ENCODE results near the gene GRIP2.

The GRIP2 gene

DNA sequence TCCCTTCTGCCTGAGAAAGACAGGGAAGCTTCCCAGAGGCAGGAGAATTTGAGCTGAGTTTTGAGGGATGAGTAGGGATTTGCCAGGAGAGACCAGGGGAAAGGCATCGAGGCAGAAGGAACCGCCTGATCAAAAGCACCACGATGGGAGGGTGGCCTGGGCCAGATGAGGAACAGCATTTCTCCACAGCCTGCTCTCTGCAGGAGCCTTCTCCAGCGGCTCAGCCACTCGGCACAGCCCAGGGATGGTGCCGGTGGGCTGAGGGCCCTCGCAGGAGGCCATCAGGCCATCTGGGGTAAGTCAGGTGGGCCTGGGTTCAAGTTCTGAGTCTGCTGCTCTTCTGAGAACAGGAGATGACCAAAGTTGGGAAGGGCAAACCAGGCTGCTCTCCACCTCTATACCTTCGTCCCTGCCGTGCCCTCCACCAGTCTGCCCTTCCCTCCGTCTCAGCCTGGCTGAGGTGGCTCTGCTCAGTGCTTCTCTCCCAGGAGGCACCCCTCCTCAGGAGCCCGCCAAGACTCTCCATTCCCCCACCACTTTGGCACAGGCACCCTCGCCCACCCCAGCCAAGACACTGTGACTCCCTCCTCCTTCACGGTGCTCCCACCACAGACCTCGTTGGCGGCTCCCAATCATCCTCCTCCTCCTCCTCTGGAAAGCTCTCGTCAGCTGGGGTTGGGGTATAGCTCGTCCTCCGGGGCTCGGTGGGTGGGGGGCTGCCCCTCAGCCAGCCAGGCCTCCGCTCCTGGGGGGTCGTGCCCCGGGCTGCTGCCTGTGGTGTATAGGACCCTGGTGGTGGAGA lies 34.9 kb downstream of the GRIP2 start:
- no peak for DNase-seq

DNA sequence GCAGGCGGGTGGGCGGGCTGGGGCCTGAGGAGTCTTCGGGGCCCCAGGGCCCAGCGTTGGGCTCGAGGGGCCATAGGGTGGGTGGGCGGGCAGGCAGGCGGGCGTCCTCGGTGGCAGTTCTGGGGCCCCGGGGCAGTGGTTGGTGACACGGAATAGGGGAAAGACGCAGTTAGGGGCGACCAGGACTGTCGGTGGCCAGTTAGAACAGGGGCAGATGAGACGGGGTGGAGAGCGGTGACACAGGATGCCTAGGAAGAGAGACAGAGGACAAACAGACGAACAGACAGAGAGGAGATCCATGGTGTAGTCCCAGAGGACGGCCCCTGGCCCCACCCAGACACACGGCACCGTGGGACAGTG lies 36.5 kb downstream of the GRIP2 start:
- no peak for DNase-seq

DNA sequence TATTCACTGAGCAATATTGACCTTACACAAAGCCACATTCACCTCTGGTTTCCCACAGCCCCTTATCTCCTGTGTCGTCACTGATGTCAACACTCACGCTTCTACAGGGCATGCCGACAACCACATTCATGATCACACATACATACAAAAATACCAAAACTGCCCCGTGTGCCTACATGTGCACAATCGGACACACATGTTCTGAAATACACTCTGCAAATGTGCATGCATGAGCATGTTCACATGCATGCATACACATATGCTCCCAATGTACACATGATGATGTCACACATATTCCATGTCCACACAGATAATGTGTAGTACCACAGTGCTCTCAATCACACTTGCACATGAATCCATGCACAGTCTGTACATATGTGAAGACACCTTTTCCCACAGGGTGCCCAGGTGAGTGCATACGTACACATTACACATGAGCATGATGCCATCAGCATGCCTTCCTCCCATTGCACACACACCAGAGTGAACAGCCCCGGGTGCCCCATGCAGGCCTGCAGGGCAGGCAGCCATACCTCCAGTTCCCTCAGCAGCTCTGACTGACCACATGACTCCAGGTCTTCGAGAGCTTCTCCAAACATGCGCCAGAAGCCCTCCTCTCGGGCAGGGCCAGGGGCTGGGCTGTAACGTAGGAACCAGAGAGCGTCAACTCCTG lies 37.0 kb downstream of the GRIP2 start:
- no peak for DNase-seq

DNA sequence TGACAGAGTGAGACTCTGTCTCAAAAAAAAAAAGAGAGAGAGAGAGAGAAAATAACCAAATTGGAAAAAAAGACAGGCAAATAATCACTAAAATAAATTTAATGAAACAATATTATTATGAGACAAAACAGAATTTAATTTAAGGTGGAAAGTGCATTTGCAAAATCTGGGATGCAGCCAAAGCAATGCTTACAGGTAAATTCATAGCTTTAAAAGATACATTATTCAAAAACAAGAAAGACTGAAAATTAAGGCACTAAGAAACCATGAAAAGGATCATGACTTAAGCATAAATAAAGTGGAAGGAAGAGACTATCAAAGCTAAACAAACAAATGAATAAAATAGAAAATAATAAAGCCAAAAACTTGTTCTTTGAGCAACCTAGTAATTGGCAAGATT lies 37.7 kb downstream of the GRIP2 start:
- no peak for DNase-seq

DNA sequence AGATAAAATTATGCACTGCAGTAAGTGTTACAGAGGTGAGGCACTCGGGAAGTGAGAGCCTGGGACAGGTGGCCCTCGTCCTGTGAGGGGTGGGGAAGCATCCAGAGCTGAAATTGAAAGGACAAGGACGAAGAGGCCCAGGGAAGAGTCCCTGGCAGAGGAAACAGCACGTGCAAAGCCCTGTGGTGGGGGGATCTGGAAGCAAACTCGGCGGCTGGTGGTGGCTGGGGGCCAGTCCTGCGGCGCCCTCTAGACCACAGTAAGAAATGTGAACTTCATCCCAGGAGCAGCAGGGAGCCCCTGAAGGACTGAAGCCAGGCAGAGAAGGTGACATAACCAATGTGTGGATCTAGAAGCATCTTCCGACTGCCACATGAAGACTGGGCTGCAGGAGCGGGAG lies 42.8 kb downstream of the GRIP2 start:
- no peak for DNase-seq

DNA sequence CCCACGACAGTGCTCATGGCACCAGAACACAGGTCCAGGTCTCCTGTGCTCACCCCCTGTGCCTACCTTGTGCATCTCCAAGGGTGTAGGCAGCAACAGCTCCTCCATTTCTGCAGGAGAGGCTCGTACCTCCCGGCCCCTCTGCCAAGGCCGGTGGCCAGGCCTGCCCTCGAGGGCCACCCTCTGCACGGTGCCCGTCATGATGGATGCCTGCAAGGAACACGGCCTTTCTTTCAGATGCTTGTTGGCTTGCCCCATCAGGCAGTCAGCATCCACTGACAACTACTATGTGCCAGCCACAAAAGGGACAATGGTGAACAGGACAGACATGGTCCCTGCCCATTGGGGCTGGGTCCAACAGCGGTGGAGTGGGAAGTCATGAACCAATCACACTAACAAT lies 43.8 kb downstream of the GRIP2 start:
- DNase-seq: no peak

DNA sequence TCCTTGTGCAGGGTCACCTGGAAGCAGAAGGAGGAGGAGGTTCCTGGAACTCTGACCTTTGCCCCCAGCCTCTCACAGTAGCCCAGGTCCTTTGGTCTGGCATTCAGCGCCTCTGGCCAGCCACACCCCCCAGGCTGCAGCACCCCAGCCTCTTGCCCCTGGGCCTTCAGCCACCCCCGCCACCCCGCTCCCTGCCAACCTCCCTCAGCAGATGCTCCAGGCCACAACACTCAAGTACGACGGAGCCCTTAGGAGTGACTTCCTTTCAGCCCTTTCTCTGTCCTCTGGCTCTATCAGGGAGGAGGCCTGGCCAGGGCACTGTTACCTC lies 45.2 kb downstream of the GRIP2 start:
- no peak for DNase-seq

DNA sequence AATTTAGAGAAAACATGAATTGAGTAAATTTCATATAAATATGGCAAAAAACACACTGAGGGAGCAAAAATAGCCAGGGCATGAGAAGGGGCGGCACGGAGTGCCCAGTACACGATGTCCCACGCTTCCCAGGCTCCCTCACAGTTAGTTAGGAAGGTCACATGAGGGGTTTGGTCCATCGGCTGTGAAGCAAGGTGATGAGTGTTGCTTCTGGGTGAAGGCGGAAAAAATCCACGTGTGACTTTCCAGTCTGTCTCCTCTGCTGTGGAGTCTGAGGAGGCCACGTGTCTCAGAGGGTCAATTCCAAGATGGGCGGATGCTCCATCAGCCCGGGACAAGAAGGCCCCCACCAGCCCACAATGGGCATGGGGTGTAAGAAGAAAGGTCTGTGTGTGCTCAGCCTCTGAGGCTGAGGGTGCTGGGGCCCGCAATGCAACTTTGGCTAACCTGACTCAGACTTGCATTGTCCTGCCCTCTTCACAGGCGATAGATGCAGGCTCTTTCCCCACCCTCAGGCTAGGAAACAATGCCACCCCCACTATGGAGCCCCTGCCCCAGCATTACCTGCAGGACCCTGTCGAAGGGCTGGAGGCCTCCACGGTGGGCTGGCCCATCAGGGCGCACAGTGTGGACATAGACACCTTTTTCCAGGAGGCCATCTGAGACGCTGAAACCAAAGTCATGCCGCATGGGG lies 45.7 kb downstream of the GRIP2 start:
- DNase-seq: no peak

DNA sequence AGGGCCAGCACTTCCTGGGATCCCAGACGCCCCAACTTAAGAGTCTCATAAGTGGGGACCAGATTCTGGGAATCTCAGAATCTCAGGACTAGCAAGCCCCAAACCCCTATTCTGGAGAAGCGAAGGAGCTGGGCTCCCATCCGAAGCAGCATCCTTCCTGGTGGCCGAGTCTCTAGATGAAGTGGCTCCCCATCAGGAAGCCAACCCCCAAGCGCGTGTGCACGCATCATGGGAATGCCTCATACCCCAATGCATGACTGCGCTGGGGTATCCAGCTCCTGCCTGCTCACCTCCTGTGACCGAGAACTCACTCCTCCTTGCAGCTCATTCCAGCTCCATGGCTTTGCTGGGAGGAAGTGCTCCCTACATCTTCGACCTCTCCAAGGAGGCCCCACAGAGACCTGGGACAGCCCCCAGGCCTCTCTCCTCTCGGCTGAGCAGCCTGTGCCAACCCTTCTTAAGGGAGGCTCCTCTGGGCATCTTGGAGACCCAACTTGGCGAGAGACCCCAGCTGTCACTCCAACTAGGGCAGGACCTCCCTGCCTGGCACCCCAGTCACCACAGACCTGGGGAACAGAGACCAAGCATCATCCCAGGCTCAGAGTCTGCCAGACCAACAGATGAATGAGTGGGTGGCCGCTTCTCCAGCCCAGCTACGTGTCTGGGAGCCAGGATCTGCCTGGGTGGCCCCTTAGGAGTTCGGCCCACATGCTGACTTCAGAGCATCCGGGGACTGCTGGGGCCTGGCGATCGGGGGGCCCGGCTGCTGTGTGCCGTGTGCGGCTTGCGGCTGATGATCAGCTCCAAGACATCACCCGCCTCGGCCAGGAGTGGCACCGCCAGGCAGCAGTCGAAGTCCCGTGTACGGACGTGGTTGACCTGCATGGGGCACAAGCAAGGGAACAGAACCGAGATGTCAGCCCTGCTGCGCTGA lies 46.9 kb downstream of the GRIP2 start:
- no peak for DNase-seq

DNA sequence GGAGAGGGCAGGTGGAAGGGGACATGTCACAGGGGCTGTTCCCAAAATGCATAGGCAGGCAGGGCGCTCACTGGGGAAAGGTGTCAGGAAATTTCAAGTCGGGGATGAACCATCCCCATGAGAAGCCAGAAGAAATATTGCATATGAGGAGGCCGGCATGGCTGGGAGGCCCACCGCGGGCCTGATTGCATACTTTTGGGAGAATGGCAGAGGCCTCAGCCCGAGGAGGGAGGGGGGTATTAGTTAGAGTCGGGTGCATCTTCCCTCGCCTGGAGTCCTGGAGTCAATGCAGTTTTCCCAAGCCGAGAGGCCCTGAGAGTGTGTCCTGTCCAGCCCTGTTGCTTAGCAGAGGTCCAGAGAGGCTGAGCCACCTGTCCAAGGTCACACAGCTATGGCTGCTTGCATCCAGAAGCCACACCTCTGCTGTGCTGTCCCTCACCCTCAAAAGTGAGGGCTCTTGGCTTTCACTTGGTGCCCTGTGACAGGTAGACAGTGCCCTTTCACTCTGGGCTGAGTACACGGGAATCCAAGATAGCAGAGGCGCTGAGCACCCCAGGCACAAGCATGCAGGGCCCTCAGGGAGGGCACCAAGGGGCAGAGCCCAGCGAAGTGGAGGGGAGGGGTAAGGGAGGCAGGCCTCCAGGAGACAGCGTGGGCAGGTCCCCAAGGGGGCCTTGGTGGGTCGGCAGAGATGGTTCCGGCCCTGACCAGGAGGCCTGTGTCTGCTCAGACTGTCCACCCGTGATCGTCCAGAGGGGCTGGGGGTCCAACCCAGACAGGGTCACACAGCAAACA lies 48.5 kb downstream of the GRIP2 start:
- DNase-seq: no peak

DNA sequence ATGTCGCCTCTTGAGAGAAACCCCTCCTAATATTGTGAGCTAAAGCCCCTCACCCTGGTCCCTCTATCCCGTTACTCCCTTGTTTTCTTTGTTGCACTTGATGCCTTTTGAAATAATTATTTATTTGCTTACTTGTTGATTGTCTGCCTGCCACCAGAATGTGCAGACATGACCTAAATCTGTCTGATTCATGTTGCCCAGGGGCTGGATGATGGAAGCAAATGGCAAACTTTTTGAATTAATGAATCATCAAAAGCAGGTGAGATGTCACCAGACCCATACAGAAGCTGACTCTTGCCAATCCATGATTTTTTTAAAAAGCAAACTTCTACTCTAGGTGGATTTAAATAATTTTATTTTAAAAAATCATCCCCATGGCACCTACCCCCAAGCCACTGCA lies 49.3 kb downstream of the GRIP2 start:
- DNase-seq: no peak

DNA sequence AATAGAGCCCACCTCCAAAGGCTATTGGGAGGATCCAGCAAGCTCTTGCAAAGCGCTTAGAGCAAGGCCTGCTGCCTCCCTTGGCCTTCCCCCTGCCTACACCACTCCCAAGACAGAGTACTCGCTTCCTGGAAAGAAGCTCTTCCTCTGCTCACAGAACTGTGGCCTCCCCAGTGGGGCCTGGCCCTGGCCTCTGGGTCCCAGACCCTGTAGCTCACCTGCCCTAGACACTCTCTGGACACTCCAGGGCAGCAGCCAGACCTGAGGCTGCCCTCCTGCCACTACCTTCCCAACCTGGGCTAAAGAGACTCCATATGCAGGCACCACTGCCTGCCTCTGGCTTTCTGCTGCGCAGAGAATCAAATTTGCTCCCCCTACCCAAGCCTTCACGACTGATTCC lies 49.9 kb downstream of the GRIP2 start:
- DNase-seq: no peak

DNA sequence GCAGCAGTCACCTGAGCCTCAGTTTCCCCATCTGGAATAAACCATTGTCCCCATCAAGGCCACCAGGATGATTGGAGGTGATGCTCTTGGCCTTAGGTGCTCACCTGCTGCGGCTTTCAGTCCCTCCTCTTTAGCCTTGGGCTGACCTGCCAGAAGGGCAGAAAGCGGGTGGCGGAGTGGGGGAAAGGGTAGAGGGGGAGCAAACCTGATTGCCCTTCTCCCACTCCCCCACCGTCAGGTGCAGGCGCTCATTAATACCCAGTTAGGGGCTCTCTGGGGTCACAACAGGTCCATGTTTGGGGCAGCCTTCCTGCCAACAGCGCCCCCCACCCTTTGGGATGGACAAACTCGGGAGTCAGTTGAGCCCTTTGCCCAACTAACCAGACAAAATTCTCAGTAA lies 50.5 kb downstream of the GRIP2 start:
- no peak for DNase-seq

DNA sequence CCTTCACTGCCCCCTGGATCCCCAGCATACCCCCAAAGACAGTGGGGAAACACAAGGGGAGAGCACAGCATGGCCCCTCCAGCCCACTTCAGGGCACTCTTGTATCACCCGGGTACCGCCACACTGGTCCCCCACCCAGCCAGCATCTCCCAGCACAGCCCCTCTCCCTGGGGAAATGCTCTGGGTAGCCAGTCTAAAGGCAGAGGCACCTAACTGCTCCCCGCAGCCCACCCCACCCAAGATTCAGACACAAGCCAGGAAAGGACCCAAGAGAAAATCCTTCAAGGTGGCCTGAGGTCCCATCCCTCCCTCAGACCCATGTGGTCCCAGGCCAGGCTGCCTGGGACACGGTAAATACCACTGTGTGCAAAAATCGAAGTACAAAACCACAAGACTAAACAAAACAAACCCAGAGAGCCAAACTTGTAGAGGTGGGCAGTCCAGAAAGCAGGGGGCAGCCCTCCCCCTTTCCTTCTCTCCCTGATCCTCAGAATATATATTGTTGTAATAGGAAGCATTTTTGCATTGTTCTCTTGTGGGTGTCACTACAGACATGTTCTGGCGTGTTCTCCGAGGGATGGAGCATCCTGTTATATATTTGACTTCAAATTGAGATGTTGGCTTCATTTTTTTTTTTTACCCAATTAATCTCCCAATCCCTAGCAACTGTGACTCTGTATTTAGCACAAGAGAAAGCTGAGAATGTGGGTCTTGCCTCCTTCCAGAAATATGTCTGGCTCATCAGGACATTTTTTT lies 51.7 kb downstream of the GRIP2 start:
- no peak for DNase-seq

DNA sequence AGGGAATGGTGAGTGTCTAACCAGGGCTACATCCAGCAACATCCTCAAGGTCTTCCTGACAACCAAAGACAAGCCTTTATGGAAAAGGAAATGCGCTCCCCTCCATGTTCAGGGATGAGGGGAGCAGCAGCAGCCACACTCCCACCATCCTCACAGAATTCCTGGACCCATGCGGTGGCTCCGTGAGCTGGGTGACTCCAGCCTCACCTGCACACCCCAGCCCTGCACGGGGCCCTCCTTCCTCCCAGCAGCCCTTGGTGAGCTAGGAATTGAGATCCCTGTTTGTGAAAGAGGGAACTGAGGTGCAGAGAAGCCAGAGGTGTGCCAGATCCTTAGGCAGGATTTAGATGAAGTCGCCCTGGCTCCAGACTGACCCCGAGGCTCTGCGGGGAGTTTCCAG lies 52.3 kb downstream of the GRIP2 start:
- no peak for DNase-seq

DNA sequence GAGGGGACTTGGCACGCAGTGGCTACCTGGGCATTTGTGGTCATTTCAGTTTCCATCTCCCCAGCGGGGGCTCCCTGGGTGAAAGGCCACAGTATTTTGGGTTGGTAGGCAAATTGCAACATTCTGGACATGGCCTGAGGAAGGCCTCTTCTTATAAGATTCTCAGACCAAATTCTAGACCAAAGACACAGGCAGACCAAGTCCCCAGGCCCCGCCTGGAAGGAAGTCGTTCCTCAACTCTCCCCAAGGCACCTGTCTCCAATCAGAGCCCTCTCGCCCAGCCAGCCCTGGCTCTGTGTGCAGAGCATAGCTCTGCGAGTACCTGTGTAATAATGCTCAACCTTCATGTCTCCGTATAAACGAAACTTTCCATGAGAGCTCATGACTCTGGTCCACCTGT lies 53.1 kb downstream of the GRIP2 start:
- no peak for DNase-seq

DNA sequence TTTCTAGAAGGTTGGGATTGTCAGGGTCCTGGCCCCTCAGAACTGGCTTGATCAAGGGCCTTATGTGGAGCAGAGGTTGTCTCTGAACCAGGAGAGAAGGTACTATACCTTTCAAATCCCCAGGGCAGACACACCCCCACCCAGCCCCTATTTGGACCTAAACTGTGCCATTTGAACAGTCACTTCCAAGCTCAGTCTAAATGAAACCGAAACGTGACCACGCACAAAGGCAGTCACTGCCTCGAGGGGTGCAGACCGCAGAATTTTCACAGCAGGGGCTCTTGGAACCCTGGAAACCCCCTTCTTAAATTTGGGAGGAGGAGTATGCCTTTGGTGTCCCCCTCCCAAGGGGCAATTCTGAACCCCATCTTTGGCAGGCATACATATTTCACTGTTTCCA lies 53.7 kb downstream of the GRIP2 start:
- no peak for DNase-seq

DNA sequence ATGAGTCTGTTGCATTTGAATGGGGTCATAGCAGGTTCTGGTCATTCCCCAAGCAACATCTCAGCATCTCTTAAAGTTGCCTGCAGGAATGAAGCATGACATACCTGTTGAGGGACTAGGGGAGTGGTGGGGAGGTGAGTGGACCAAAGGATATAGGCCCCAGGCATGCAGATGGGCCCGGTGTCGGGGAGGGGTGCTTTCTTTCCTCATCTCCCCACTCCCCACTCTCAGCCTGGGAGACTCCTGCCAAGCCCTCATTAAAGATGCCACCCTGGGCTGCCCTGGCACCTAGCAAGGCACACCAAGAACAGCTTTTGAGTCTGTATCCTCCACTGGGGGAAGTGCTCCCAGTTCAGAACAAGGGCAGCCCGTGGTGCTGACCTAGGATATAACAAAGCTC lies 54.2 kb downstream of the GRIP2 start:
- no peak for DNase-seq

DNA sequence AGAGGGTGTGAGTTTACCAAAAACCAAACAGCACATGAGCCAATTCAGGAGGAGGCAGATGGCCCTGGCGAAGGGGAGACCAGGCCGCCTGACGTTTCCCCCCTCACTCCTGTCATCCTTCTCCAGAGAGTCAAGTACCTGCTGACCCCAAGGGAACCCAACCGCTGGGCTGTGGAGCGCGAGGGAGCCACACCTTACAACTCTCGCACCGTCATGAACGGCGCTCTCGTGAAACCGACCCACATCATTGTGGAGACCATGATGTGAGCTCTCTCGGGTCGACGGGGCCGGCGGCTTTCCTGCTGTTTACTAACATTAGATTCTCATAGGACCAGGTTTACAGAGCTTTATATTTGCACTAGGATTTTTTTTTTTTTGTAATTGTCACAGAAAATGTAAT lies 55.4 kb downstream of the GRIP2 start:
- DNase-seq: no peak

DNA sequence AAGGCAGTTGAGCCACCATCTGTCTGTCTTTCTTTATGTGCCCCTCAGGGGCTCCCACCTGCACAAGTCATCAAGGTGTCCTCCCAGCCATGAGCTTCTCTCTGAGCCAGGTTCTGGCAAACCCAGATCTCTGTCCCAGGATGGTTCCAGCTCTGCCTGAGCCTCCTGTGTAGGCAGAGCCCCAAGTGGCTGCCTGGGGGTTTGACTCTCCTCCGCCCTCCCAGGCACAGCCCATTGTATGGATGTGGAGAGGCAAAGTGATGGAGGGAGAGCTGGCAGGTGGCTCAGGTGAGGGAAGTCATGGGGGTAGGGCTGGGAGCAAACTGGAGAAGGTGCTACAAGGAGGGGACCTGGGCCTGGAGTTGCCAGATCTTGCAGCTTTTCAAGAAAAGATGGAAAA lies 56.9 kb downstream of the GRIP2 start:
- no peak for DNase-seq

DNA sequence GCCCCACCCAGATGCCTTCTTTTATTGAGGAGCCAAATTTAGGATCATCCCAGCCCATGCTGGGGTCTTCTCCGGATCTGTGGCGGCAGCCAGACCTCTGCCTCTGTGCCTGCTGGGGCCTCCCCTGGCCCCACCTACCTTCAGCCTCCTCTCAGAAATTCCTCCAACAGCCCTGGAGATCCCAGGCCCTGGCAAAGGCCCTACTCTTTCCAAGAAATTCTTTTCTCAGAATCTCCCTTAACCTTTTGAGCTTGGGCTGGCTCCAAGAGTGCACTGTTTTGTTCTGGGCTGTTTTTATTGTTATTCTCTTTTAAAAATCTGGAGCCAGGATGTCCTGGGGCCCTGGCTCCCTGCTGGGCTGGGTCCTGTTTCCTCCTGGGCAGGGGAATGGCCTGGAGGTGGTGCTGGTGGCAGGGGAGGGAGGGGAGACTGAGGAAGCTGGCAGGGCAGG lies 57.8 kb downstream of the GRIP2 start:
- no peak for DNase-seq

DNA sequence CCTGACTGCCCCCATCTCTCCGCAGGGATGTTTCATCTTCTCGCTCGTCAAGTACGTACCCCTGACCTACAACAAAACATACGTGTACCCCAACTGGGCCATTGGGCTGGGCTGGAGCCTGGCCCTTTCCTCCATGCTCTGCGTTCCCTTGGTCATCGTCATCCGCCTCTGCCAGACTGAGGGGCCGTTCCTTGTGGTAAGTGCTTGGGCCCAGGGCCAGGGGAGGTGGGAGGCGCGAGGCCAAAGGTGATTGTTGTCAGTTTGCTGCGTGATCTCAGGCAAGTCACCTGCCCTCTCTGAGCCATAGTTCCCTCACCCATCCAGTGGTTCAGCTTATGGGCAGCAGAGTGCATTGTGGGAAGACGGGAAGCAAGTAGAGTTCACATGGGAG lies 58.5 kb downstream of the GRIP2 start:
- DNase-seq: no peak
